ENCODE results near the gene GRM8.

DNA sequence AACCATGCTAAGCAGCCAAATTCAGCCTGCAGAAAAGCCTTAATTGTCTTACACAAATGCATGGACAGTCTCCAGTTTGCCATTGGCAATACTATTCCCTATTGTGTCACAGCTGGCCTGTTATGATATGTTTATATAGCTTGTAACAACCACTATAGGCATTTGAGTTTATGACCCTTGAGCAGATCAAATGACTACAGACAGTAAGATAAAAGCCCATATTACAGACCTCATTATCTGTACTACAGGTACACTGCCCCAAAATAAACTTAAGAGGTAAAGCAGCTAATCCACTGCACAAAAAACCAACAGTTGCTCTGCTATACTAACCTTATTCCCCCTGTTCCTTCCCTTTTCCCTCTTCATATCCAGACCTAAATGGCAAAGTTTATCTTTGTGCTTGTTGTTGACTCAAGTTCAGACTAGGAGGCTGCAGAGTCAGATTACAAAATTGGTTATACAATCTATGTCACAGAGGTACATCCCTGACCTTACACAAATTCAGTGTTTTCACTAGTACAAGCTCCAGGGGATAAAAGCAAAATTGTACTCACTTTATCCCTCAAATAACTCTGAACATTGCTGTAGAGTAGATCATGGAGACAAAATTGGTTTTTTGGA, 218.4 kb downstream of the GRM8 start:
- TF ChIP-seq, protein P1, sequence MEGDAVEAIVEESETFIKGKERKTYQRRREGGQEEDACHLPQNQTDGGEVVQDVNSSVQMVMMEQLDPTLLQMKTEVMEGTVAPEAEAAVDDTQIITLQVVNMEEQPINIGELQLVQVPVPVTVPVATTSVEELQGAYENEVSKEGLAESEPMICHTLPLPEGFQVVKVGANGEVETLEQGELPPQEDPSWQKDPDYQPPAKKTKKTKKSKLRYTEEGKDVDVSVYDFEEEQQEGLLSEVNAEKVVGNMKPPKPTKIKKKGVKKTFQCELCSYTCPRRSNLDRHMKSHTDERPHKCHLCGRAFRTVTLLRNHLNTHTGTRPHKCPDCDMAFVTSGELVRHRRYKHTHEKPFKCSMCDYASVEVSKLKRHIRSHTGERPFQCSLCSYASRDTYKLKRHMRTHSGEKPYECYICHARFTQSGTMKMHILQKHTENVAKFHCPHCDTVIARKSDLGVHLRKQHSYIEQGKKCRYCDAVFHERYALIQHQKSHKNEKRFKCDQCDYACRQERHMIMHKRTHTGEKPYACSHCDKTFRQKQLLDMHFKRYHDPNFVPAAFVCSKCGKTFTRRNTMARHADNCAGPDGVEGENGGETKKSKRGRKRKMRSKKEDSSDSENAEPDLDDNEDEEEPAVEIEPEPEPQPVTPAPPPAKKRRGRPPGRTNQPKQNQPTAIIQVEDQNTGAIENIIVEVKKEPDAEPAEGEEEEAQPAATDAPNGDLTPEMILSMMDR (IDR thresholded peaks at IDR 0.05; ENCODE audit: borderline replicate concordance, extremely low read depth, low read length, poor library complexity, severe bottlenecking), result no peak
- TF ChIP-seq EZH2 (IDR thresholded peaks at IDR 0.05; ENCODE audit: borderline replicate concordance, low read depth, low read length, severe bottlenecking), result no peak

All from DND-41 (cell line).